ENCODE results near the gene UBL3.

- TF ChIP-seq, protein P1, sequence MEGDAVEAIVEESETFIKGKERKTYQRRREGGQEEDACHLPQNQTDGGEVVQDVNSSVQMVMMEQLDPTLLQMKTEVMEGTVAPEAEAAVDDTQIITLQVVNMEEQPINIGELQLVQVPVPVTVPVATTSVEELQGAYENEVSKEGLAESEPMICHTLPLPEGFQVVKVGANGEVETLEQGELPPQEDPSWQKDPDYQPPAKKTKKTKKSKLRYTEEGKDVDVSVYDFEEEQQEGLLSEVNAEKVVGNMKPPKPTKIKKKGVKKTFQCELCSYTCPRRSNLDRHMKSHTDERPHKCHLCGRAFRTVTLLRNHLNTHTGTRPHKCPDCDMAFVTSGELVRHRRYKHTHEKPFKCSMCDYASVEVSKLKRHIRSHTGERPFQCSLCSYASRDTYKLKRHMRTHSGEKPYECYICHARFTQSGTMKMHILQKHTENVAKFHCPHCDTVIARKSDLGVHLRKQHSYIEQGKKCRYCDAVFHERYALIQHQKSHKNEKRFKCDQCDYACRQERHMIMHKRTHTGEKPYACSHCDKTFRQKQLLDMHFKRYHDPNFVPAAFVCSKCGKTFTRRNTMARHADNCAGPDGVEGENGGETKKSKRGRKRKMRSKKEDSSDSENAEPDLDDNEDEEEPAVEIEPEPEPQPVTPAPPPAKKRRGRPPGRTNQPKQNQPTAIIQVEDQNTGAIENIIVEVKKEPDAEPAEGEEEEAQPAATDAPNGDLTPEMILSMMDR (IDR thresholded peaks at IDR 0.05; ENCODE audit: low read depth, low read length) = no peak
- TF ChIP-seq EZH2phosphoT487 (IDR thresholded peaks at IDR 0.05; ENCODE audit: low read depth) = no peak
Measured at GRCh38 chr13:29852472-29853054, 2.1 kb upstream of the UBL3 start.

Data from OCI-LY3 (cell line).